Stimulated activated CD8-positive, alpha-beta memory T cell treated with anti-CD3 and anti-CD28 coated beads, Interleukin-12 subunit alpha, Interleukin-12 subunit beta, amount 100 ng/mL, for 4 hours (primary cell): Measurements from ENCODE around the gene VEPH1.

Experiments used
- DNase-seq: peaks from one replicate; pipeline ENCODE4 v3.0.0-alpha.2; 2020; ENCODE audit warnings: low read depth

The VEPH1 gene

DNA sequence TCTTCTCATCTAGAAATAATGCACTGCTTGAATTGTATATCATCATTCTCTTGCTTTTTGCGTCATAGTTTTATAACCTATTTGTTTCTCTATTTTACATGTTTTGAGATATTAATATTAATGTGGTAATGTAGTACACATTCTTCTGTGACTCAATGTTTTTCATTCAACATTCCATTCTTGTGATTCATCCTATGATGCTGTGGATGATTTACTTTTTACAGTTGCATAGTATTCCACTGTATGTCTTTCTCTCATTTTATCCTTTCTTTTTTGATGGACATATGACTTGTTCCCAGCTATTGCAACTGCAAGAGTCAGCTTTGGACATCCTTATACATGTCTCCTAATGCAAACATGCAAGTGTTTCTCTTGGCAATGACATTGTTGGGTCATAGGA is 20.6 kb upstream of the VEPH1 start:
- DNase-seq: no peak

DNA sequence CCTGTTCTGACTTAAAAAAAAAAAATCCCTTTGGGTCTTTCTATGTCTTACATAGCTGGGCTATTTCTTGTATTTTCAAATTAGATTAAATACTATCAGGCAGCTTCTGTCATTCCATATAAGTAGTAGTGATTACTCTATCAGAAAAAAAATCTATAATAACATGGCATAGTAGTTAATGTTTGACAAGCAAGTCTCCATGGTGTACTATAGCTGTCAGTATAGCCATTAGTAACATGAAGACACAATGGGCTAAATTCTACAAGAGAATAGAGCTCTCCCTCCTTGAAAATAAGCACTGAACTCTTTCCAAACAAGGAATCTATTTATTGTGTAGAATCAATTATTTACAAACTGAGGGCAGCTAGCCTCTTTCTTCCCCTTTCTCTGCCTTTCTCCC is 19.4 kb upstream of the VEPH1 start:
- no peak for DNase-seq

DNA sequence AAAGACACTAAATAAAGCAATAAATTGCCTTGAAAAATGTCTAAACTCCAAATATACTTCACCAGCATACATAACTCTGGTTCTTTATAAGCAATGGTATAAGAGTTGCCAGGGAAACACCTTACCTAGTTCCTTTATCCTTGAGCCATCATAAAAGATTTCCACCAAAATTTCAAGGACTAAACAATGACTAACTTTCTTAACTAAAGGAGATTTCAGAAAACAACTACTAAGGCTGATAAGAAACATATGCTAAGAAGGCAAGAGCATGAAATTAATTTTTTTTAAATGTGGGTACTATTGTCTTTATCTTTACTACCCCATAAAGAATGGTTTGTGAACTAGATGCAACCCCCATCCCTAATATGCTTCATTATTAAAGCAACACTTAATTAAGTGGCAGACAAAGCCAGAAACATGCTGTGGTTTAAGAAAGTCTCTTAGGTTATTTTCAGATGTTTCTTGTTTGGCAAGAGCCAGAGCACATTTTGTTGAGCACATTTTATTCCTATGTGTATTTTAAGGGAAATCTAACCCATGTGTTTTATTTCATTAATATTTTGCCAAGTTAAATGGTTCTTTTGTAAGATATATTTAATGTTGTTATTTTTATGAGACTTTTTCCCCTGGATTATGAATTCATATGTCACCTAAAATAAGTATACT is 17.4 kb upstream of the VEPH1 start:
- DNase-seq: no peak

DNA sequence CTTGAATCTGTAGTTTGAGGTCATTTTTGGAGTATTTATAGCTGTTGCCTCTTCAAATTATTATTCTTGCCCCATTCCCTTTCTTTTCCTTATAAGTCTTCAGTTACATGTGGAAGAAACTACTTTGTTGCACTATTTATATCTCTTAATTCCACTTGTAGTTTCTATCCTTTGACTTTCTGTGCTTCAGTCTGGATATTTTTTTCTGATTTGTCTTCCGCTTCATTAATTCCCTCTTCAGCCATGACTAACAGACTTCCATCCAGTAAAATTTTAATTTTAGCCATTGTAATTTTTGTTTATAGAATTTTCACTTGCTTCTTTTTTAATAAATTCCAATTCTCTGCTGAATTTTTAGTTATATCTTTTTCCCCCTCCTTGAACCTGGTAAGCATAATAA is 15.7 kb upstream of the VEPH1 start:
- DNase-seq: no peak

DNA sequence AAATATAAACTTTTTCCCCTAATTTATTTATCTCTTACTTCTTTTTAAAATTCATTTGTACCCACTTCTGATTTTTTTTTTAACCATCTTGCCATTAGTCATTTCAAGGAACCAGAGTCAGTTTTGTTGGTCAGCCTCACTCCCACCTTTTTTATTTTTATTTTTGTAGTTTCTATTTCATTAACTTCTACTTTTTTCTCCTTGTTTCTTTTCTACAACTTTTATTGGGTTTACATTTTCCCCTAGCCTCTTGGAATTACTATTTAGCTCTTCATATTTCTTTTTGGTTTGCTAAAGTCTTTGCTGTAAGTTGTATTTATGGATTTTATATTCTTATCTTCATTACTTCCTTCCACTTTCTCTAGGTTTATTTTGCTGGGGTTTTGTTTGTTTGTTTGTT is 13.7 kb upstream of the VEPH1 start:
- DNase-seq: no peak

DNA sequence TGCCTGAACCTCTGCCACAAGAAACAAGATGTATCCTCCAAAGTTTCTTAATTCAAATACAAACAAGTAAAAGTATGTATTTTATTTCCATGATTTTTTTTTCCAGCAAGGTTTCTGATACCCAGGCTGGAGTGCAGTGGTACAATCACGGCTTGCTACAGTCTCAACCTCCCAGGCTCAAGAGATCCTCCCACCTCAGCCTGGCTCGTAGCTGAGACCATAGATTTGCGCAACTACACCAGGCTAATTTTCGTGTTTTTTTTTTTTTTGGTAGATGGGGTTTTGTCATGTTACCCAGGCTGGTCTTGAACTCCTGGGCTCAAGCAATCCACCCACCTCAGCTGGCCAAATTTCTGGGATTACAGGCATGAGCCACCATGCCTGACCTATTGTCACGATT is 12.2 kb upstream of the VEPH1 start:
- DNase-seq: no peak

DNA sequence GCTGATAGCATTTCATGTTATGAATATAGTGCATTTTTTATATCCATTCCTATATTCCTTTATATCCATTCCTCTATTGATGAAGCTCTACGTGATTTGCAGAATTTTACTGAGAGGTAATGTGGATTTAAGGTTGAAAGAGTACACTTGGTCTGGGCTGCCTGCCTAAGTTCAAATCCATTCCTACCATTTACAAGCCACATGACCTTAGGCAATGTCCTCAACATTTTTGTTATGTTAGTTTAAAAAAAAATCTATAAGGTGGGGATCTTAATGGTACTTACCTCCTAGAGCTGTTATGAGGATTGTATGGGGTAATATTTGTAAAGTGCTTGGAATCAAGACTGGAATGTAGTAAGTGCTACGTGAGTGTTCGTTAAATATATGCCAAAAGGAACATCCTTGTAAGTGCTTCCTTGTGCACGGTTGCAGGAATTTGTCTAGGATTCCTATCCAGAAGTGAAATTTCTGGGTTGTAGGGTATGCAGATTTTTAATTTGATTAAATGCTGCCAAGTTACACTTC is 11.2 kb upstream of the VEPH1 start:
- no peak for DNase-seq

DNA sequence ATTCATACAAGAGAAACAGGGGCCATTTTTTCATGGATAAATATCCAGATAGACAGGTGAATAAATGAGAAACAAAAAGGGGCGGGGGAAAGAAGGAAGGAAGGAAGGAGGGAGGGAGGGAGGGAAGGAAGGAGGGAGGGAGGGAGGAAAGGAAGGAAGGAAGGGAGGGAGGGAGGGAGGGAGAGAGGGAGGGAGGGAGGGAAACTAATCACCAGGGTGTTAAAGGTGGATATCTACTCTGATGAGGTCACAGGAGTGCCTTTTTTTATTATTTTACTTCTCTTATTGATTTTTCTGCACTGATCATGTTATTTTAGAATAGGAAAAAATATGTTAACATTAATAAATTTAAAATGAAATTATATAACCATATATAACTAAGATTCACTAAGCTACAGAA is 10.4 kb upstream of the VEPH1 start:
- DNase-seq: no peak

DNA sequence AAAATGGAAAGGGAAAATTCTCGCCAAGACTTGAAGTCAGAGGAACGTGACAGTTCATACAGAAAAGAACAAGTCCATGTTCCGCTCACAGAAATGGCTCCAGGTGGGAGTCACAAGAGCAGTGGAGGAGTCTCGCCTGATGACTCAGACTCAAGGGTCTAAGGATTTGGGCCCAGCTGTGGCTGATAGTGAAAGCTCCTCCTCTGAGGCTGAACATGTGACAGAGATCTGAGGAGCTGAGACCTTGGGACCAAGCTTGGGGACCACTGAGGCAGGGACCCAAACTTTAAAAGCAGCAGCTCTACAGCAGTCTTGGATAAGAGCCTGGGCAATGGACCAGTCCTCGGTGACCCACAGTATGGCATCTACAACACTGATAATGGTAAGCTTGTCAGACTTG is 9.3 kb upstream of the VEPH1 start:
- no peak for DNase-seq

DNA sequence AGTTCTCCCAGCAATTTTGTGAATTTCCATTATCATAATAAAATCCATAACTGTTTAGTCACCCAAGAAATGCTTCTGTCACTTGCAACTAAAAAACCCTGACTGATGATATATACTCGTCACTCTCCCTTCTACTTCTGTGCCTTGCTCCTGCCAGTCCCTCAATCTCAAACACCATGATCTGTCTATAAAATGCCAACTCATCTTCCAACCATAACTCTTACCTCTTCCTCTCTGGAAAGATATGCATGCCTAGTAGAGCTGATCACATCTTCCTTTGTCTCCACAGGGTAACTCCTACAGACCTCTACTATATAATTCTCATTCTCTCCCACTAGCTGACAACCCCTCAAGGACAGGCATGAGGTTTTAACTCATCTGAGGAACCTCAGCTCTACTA is 5.2 kb upstream of the VEPH1 start:
- DNase-seq: no peak

DNA sequence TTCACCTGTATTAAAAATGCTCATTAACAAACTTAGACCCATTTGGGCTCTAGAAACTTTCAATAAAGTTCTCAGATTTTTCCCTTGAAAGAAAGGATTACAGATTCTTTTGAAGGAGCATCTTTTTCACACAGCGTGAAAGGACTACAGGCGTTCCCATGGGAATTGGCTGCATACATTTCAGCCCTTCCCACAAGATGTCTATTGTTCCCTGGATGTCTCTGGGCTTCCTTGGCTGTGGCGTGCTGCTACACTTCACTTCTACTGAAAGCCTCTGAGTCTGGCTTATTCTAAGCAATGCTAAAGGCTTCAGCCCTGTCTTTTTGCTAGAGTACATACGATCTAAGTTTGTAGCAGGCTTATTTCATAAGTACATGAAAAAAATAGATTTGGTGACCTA is 1.4 kb downstream of the VEPH1 start:
- no peak for DNase-seq

DNA sequence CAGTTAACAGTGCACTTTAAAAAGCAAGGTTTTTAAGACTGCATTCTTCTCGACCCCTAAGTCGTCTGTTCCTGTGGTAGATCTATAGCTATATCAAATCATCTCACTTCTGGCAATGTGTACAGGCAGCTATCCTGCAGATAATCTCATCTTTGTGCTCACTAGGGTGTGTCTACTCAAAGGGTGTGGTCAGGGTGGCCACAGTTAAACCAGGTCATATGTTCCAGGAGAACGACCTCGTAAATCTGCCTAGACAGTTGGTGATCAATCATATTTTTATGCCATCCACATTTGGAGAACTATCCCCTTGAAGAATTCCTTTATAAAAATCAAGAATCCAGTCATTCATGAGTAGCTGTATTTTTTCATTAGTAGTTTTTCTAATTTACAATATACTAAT is 3.0 kb downstream of the VEPH1 start:
- DNase-seq: no peak

DNA sequence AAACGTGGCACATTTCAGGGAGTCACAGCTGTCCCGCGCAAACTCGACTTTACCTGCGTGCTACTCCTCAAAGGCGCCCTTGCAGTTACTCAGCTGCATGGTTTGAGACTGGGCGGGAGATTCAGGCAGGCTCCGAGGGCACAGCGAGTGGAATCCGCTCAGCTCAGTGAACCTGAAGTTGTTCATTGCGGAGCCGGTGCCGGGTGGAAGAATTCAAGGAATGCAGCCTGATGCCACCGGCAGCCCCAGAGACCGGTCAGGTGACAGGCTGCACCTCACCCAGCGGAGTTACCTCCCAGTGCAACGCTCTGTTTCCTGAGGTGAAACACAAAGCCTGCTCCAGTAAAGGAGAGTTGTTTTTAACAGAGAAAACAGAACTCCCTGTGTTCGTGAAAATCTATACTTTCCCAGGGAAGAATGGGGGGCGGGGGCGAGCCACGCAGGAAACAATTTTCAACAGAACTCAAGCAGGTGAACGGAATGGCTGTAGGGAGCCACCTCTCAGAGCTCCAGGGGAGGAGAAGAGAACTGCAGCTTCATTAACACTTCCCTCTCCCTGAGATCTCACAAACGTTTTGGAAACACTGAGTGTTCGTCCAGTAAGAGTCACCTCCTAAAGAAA is 3.8 kb downstream of the VEPH1 start:
- DNase-seq: no peak

DNA sequence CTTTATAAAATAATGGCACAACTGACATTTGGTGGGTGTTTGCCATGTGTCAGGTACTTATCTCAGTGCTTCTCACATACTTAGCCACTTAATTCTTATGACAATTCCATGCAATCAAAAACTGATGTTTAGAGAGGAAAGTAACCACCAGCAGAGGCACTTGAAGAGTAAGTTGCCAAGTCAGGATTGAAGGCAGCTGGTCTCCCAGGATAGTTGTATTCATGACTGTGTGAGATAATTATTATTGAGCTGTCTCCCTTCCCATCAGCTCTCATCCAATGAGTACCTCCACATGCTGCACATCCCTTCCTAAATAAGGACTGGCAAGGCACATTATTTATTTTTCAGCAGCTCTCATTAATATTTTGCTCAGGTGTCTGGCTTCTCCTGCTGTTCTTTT is 4.8 kb downstream of the VEPH1 start:
- DNase-seq: no peak

DNA sequence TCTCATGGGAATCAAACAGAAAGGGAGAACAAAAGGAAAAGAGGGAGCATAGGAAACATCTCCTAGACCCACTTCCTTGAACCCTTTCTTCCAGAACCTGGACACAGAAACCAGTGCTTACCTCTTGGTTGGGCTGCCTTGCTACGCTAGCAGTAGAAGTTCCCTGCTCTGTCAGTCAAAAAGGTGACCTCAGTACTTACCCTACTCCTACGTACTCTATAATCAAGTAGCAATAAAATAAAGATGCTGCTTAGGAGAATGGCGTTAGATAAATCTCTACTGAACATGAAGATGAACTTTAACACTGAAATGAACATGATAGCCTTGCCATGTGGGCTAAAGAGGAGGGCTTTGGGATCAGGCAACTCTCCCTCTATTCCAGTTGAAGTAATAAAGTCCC is 7.4 kb downstream of the VEPH1 start:
- DNase-seq: no peak

DNA sequence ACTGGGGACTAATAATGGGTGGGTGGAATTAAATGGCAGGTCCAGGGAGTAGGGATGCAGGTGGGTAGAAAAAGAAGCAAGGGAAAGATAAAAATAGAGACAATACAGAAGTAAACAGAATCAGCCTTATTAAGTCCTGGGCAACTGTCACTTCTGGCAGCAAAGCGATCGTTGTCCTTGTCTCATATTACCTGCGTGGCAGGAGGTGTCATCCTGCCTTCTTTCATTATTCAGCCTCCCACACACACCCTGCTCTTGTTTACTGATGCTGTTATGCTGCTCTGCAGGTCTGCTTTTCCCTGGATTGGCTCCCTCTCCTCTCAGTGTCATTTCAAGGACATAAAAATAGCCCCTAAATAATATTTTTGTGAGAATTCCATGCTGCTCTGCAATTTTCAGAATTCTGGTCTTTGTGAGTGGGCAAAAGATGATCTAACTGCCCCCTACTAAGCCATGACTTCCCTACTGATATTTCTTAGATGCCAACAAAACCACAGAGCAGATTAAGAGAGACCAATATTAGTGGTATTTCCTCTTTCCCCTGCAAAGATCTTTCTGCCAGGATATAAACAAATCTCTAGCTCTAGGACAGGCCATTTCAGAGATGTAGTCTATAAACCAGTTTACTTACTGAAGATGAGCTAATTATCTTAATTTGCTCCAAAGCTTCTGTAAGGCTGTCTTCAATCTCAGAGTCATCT is 8.5 kb downstream of the VEPH1 start:
- no peak for DNase-seq

DNA sequence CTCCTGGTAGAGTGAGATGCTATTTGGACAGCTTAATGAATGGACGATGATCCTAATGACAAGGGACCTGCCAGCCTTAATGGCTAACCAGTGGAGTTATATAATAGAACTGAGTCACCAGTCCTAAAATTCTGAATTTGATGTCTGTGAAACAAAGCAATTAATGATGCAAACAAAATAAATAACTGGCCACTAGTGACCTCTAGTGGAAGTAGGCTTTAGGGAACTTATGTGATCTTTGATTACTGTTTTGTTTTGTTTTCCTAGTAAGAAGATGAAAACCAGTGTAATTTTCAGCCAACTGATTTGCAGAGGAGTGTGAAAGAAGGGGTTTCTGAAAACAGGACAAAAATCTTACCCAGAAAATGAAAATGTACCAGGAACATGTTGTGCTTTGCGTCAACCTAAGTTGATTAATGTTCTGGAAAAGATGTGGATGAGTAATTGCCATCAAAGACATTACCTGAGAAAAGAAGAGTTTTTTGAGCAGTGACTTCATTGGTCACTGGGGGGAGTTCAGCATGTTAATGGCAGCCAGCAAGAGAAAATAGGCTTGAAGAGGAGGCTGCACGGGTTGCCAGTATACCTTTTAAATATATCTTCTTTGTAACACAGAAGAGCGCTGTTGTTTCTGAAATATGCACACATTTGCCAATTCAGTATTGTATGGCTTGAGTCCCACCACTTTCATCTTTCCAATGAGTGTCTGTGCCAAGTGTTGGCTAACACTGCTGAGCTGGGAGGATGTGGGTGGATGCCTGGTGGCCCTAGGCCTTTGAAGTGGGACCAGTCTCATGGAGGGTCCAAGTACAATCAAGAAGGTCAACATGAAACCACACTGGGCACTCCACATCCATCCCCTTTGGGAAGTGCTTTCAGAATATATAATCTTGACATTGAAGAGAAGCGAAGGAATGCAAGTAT is 9.3 kb downstream of the VEPH1 start:
- no peak for DNase-seq

DNA sequence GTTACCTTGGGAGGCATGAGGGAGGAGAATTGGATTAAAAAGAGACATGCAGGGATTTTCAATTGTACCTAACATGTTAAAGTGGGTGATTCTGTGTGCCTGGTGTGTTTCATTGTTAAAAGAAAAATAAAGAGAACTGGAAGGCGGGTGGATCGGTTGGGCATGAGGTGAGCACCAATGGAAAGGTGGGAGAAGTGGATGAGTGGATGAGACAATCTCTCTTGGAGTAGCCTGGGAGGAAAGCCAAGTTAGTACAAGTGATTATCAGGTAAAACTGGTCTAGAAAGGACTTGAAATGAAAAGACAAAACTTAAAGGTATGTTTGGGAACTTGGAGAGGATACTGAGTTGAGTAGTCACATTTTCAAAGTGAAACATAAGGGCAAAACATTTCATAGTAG is 12.1 kb downstream of the VEPH1 start:
- no peak for DNase-seq

DNA sequence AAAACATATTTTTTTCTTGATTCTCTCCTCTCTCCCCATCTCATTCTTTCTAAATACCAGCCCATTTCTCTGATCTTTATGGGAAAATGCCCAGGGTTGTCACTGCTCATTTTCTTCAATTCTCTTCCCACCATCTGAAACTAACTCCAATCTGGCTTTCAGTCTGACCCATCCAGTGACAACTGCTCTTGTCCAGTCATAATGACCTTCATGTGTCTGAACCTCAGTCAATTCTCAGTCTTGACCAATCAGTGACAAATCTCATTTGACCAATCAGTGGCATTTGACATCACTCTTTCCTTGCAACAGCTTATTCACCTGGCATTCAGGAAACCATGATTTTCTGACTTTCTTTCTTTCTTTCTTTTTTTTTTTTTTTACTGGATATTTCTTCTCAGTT is 15.1 kb downstream of the VEPH1 start:
- no peak for DNase-seq

DNA sequence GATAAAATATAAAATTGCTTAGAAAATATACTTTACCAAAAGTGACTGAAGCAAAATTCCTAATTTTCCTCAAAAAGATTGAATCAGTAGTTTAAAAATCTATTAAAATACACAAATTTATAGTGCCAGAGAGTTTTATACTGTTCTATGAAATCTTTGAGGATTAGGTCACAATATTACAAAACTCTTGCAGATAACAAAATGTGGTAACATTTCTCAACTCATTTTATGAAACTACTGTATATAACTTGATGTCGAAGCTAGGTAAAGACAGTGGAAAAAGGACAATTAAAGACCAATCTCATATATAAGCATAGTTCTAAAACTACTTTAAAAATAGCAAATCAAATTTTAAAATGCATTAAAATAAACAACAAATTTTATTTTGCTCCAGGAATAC is 15.9 kb downstream of the VEPH1 start:
- DNase-seq: no peak

DNA sequence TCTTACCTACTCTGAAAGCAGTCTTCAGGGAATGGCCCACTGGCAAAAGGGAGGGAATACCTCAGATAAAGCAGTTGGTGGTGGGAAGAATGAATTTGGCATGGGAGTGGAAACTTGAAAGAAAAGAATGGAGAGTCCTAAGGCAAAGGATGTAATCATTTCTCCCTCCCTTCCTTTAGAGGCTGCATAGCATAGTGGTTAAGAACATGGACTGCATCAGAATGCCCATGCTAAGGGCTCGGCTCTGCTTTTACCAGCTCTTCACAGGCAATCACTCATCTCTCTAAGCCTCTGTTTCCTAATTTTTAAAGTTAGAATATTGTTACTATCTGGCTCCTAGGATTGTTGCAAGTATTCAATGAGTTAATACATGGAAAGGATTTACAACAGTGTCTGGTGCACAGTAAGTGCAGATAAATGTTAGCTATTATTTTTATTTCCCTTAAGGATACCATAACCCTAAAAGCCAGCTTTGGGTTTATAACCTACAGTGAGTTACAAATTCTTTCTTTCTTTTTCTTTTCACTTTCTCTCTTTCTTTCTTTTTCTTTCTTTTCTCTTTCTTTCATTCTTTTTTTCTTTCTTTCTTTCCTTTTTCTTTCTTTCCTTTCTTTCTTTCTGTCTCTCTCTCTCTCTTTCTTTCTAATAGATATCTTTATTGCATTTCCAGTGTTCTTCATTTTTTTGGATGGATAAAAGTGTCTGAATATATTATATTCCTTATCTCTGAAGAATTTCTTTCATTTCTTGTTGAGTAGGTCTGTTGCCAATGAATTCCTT is 23.6 kb downstream of the VEPH1 start:
- no peak for DNase-seq

DNA sequence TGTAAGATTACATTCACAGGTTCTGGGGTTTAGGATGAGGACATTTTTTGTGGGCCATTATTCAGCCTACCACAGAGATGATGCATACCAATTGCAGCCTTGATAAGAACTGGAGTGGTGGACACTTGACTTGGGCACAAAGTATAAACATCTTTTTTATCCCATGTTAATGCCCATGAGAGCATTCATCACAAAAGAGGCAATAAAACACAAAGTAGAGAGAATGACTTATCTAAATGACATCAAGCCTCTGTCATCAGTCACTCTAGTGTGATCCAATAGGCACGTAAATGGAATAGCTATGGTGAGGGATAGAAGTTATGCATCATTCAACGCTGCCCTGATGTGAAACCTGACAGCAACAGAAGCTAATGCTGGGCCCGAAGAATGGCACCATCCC is 25.8 kb downstream of the VEPH1 start:
- DNase-seq: no peak
